Liver (tissue), 9 donors: Measurements from ENCODE around the gene TMC2. TPM values are rescaled to one million over a fixed set of nuclear protein-coding genes. Genes with fewer than 3 reads are reported as not detected.

ENCODE experiments used
- DNase-seq: peaks from one replicate; pipeline ENCODE4 v3.0.0-alpha.2; 2017; ENCODE audit warnings: low spot score
- H3K27ac ChIP-seq, 2 donors: one replicate each; pipeline ENCODE4 v1.7.0; 2013; ENCODE audit warnings: inconsistent platforms in 2 of 2, low read length in 2 of 2, control low read depth in 1 of 2, low read depth in 1 of 2, mild to moderate bottlenecking in 1 of 2
- H3K27me3 ChIP-seq, 4 donors: one replicate each; pipeline versions ENCODE4 v1.6.1 to v1.7.0; 2013; ENCODE audit warnings: low read length in 3 of 4, inconsistent platforms in 1 of 4, mild to moderate bottlenecking in 1 of 4, moderate library complexity in 1 of 4; ENCODE audit not compliant: control insufficient read depth in 4 of 4, insufficient read depth in 4 of 4
- H3K36me3 ChIP-seq, 4 donors: one replicate each; pipeline versions ENCODE4 v1.6.1 to v1.7.0; 2013; ENCODE audit warnings: low read length in 3 of 4, mild to moderate bottlenecking in 3 of 4, low read depth in 1 of 4, moderate library complexity in 1 of 4; ENCODE audit not compliant: control insufficient read depth in 4 of 4, insufficient read depth in 3 of 4
- H3K4me1 ChIP-seq, 4 donors: one replicate each; pipeline versions ENCODE4 v1.6.1 to v1.7.0; 2013; ENCODE audit warnings: low read length in 3 of 4, mild to moderate bottlenecking in 3 of 4, moderate library complexity in 1 of 4; ENCODE audit not compliant: control insufficient read depth in 4 of 4, insufficient read depth in 4 of 4
- H3K4me3 ChIP-seq, 3 donors: one replicate each; pipeline versions ENCODE4 v1.6.1 to v1.7.0; 2013; ENCODE audit warnings: low read length in 3 of 3, control low read depth in 1 of 3, low read depth in 1 of 3, mild to moderate bottlenecking in 1 of 3
- H3K9ac ChIP-seq, 2 donors: one replicate each; pipeline ENCODE4 v1.7.0; 2013; ENCODE audit warnings: low read length in 2 of 2, mild to moderate bottlenecking in 2 of 2, moderate library complexity in 2 of 2, control low read depth in 1 of 2, low read depth in 1 of 2
- H3K9me3 ChIP-seq, 4 donors: one replicate each; pipeline versions ENCODE4 v1.6.1 to v1.7.0; 2013; ENCODE audit warnings: low read length in 3 of 4; ENCODE audit not compliant: control insufficient read depth in 4 of 4
- EGR1 ChIP-seq, 2 donors: IDR thresholded peaks; 2 replicates each; pipeline ENCODE4 v1.6.1; 2016 to 2018; ENCODE audit warnings: antibody characterized with exemption in 2 of 2, low read depth in 2 of 2
- FOXA1 ChIP-seq: IDR thresholded peaks from 2 replicates; pipeline ENCODE4 v1.6.1; 2016; ENCODE audit warnings: antibody characterized with exemption
- FOXA2 ChIP-seq: IDR thresholded peaks from 2 replicates; pipeline ENCODE4 v1.6.1; 2016; ENCODE audit warnings: antibody characterized with exemption
- GABPA ChIP-seq, 2 donors: IDR thresholded peaks in 1 of 2; conservative IDR thresholded peaks in 1 of 2; 2 replicates each; pipeline ENCODE4 v1.6.1; 2016; ENCODE audit warnings: antibody characterized with exemption in 2 of 2, mild to moderate bottlenecking in 1 of 2, moderate library complexity in 1 of 2
- HNF4G ChIP-seq: IDR thresholded peaks from 2 replicates; pipeline ENCODE4 v1.6.1; 2016; ENCODE audit warnings: antibody characterized with exemption
- JUND ChIP-seq, 2 donors: IDR thresholded peaks; 2 replicates each; pipeline ENCODE4 v1.6.1; 2016; ENCODE audit warnings: antibody characterized with exemption in 2 of 2
- NR2F2 ChIP-seq: IDR thresholded peaks from 2 replicates; pipeline ENCODE4 v1.6.1; 2016; ENCODE audit warnings: antibody characterized with exemption
- RAD21 ChIP-seq, 2 donors: IDR thresholded peaks; 2 replicates each; pipeline ENCODE4 v1.6.1; 2016; ENCODE audit warnings: antibody characterized with exemption in 2 of 2, mild to moderate bottlenecking in 2 of 2
- RXRA ChIP-seq, 2 donors: IDR thresholded peaks; 2 replicates each; pipeline ENCODE4 v1.6.1; 2017 to 2018; ENCODE audit warnings: antibody characterized with exemption in 2 of 2, mild to moderate bottlenecking in 1 of 2
- SP1 ChIP-seq: IDR thresholded peaks from 2 replicates; pipeline ENCODE4 v1.6.1; 2018; ENCODE audit warnings: antibody characterized with exemption, mild to moderate bottlenecking
- TAF1 ChIP-seq: conservative IDR thresholded peaks from 2 replicates; pipeline ENCODE4 v1.6.1; 2016; ENCODE audit warnings: antibody characterized with exemption, mild to moderate bottlenecking
- YY1 ChIP-seq: IDR thresholded peaks from 2 replicates; pipeline ENCODE4 v1.6.1; 2016; ENCODE audit warnings: antibody characterized with exemption, mild to moderate bottlenecking
- WGBS: extraction: QIAGEN DNeasy Blood & Tissue Kit; methylation state at CpG from one replicate; pipeline ENCODE4 v1.1.7; 2013; 5-methylcytosine and 5-hydroxymethylcytosine counted together
- polyA plus RNA-seq, 2 donors: library from polyadenylated mRNA; stranded (reverse) in 1 of 2; unstranded in 1 of 2; fragments of 200-250 nt in 1 of 2; fragments of >200 nt in 1 of 2; fragmentation: Nextera tagmentation in 1 of 2; extraction: Ambion mirVana in 1 of 2; gene quantifications; one replicate each; pipeline versions ENCODE4 v1.2.1 to v1.2.3, GENCODE V29; 2013 to 2015
- total RNA-seq, 2 donors: library from RNA; depleted of rRNA; stranded (reverse); fragments of >200 nt; gene quantifications; one replicate each; pipeline ENCODE4 v1.2.3, GENCODE V29; 2014
- TF ChIP-seq, protein P1 (sequence below): IDR thresholded peaks from 2 replicates; pipeline ENCODE4 v1.6.1; 2016; ENCODE audit warnings: antibody characterized with exemption
- TF ChIP-seq, protein P2 (sequence below): fragments of 150-350 bp; IDR thresholded peaks from 2 replicates; pipeline ENCODE4 v1.5.1; 2017; ENCODE audit warnings: improper control_type of control experiment, low read depth, low read length; ENCODE audit not compliant: missing input control
- TF ChIP-seq, protein P3 (sequence below): IDR thresholded peaks from 2 replicates; pipeline ENCODE4 v1.6.1; 2016; ENCODE audit warnings: antibody characterized with exemption
- TF ChIP-seq, protein P4 (sequence below): IDR thresholded peaks from 2 replicates; pipeline ENCODE4 v1.6.1; 2016; ENCODE audit warnings: antibody characterized with exemption
- donor health status: healthy.
- donor health status: healthy.
- donor health status: healthy.
- donor health status: healthy.
- donor health status: healthy.

The TMC2 gene
- total and polyA plus RNA-seq, 4 donors = not detected

DNA sequence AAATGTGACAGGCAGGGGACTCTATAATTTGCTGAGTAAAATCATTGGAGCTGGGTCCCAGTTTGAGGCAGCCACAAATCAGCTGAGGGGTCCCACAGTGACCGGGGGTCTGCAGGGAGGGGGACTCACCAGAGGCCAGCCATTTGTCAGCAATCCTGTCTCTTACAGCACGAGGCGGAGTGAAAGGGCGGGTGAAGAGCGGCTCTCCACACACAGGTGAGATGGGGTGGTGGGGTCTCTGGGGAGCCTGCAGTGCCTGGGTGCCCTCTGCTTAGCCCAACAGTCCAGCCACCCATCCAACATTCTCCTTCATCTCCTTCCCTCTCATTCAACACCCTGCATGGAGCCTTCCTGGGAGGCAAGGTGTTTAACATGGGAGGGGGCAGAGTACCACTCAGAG lies 728 bp downstream of the TMC2 start:
- no peak for TF ChIP-seq NR2F2
- TF ChIP-seq, protein P1, sequence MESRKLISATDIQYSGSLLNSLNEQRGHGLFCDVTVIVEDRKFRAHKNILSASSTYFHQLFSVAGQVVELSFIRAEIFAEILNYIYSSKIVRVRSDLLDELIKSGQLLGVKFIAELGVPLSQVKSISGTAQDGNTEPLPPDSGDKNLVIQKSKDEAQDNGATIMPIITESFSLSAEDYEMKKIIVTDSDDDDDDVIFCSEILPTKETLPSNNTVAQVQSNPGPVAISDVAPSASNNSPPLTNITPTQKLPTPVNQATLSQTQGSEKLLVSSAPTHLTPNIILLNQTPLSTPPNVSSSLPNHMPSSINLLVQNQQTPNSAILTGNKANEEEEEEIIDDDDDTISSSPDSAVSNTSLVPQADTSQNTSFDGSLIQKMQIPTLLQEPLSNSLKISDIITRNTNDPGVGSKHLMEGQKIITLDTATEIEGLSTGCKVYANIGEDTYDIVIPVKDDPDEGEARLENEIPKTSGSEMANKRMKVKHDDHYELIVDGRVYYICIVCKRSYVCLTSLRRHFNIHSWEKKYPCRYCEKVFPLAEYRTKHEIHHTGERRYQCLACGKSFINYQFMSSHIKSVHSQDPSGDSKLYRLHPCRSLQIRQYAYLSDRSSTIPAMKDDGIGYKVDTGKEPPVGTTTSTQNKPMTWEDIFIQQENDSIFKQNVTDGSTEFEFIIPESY = no peak
- TF ChIP-seq JUND (IDR thresholded peaks at IDR 0.05) = no peak
- TF ChIP-seq, protein P2, sequence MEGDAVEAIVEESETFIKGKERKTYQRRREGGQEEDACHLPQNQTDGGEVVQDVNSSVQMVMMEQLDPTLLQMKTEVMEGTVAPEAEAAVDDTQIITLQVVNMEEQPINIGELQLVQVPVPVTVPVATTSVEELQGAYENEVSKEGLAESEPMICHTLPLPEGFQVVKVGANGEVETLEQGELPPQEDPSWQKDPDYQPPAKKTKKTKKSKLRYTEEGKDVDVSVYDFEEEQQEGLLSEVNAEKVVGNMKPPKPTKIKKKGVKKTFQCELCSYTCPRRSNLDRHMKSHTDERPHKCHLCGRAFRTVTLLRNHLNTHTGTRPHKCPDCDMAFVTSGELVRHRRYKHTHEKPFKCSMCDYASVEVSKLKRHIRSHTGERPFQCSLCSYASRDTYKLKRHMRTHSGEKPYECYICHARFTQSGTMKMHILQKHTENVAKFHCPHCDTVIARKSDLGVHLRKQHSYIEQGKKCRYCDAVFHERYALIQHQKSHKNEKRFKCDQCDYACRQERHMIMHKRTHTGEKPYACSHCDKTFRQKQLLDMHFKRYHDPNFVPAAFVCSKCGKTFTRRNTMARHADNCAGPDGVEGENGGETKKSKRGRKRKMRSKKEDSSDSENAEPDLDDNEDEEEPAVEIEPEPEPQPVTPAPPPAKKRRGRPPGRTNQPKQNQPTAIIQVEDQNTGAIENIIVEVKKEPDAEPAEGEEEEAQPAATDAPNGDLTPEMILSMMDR = no peak
- TF ChIP-seq EGR1 (IDR thresholded peaks at IDR 0.05; ENCODE audit: low read depth in 2 of 2) = no peak
- TF ChIP-seq RAD21 (IDR thresholded peaks at IDR 0.05) = no peak
- TF ChIP-seq FOXA2 = no peak
- no peak for TF ChIP-seq FOXA1
- TF ChIP-seq GABPA (IDR thresholded peaks at IDR 0.05 in 1 of 2, conservative IDR thresholded peaks at IDR 0.05 in 1 of 2) = no peak
- TF ChIP-seq YY1 = no peak
- no peak for TF ChIP-seq SP1
- TF ChIP-seq, protein P3, sequence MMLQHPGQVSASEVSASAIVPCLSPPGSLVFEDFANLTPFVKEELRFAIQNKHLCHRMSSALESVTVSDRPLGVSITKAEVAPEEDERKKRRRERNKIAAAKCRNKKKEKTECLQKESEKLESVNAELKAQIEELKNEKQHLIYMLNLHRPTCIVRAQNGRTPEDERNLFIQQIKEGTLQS = no peak
- no peak for TF ChIP-seq RXRA (IDR thresholded peaks at IDR 0.05)
- TF ChIP-seq, protein P4, sequence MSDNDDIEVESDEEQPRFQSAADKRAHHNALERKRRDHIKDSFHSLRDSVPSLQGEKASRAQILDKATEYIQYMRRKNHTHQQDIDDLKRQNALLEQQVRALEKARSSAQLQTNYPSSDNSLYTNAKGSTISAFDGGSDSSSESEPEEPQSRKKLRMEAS = no peak
- TF ChIP-seq TAF1 = no peak
- peaks cover 0 to 11% (median 0%) of the 10 kb centered on the region in 4 donors for H3K27me3 ChIP-seq
- H3K4me3 ChIP-seq = no peak overlapping the region
- no peaks in the 10 kb centered on the region for H3K36me3 ChIP-seq
- 83% methylated on average over 5 of the region's 5 CpGs for WGBS
- H3K9ac ChIP-seq = no peak overlapping the region
- H3K27ac ChIP-seq = no peak overlapping the region
- DNase-seq = no peak
- H3K9me3 ChIP-seq = no peaks in the 10 kb centered on the region
- no peaks in the 10 kb centered on the region for H3K4me1 ChIP-seq

DNA sequence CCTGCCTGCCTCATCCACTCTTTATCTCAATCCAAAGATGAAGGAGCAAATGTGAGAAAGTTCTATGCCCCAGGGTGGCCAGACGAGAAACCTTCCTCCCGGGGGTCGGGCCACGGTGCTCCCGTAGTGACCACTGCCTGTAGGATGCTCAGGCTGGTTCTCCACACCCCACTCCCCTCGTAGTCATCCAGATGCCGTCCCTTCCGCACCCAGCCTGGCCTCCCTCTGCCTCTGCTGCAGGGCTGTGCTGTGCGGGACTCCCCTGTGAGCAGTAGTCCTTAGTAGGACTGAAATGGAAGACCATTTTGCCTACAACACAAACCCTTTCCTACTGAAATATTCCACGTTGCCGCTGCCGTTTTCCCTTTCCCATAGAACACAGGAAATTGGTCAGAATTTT lies 2.0 kb downstream of the TMC2 start:
- 81% methylated on average over 12 of the region's 12 CpGs for WGBS
- no peak overlapping the region for H3K4me3 ChIP-seq

More for the DNA sequence above, 2.0 kb downstream of the TMC2 start:
- H3K27me3 ChIP-seq = peaks cover 0 to 9% (median 0%) of the 10 kb centered on the region in 4 donors
- no peak overlapping the region for H3K27ac ChIP-seq
- TF ChIP-seq JUND (IDR thresholded peaks at IDR 0.05) = no peak
- no peak for TF ChIP-seq HNF4G
- TF ChIP-seq, protein P4 = no peak
- H3K4me1 ChIP-seq = no peaks in the 10 kb centered on the region
- no peaks in the 10 kb centered on the region for H3K9me3 ChIP-seq
- no peaks in the 10 kb centered on the region for H3K36me3 ChIP-seq
- H3K9ac ChIP-seq = no peak overlapping the region
- DNase-seq = no peak
